OCI-LY7 (cell line): Measurements from ENCODE around the gene GRID1. TPM values are rescaled to one million over a fixed set of nuclear protein-coding genes. Genes with fewer than 3 reads are reported as not detected.

Source experiments
- BruUV-seq: library from RNA; stranded (reverse); fragments of 400-500 nt; replicated peaks from 2 replicates; lab custom pipeline; 2021; lab: Mats Ljungman, UMichigan
- CTCF ChIA-PET: fragments of 300-600 bp; sonication (Branson Sonifier 250); formaldehyde crosslinking; loops from one replicate; lab custom pipeline; 2022; ENCODE audit warnings: antibody characterized with exemption; ENCODE audit not compliant: unreplicated experiment; lab: Charles Lee
- POLR2A ChIA-PET: fragments of 300-600 bp; sonication (Branson Sonifier 250); formaldehyde crosslinking; loops from one replicate; lab custom pipeline; 2022; ENCODE audit warnings: antibody characterized with exemption; lab: Charles Lee
- DNase-seq: peaks from one replicate; pipeline ENCODE4 v3.0.0-alpha.2; 2015; ENCODE audit warnings: low spot score
- H2AFZ ChIP-seq: fragments of 200-600 bp; sonication (generic), shearing (Covaris generic); 2 replicates; pipeline ENCODE4 v1.6.1; 2014; ENCODE audit warnings: mild to moderate bottlenecking, antibody characterized with exemption, low read length, moderate library complexity
- H3K27ac ChIP-seq: fragments of 200-600 bp; sonication (generic); 2 replicates; pipeline ENCODE4 v1.5.1; 2014; ENCODE audit warnings: mixed run types, low read depth, mild to moderate bottlenecking, moderate library complexity, low read length, inconsistent platforms; ENCODE audit not compliant: poor library complexity, severe bottlenecking
- H3K36me3 ChIP-seq: fragments of 200-600 bp; sonication (generic); 2 replicates; pipeline ENCODE4 v1.6.1; 2014; ENCODE audit warnings: mild to moderate bottlenecking, antibody characterized with exemption, low read length, moderate library complexity, mixed read lengths; ENCODE audit not compliant: insufficient read depth
- H3K4me1 ChIP-seq: fragments of 200-600 bp; sonication (generic); 2 replicates; pipeline ENCODE4 v1.5.1; 2014; ENCODE audit warnings: mild to moderate bottlenecking, low read length; ENCODE audit not compliant: insufficient read depth, poor library complexity, severe bottlenecking
- H3K4me2 ChIP-seq: fragments of 200-600 bp; sonication (generic); 2 replicates; pipeline ENCODE4 v1.6.1; 2014; ENCODE audit warnings: mild to moderate bottlenecking, low read length
- H3K4me3 ChIP-seq: fragments of 200-600 bp; sonication (generic); 2 replicates; pipeline ENCODE4 v1.5.1; 2014; ENCODE audit warnings: mild to moderate bottlenecking, low read depth, low read length; ENCODE audit not compliant: poor library complexity, severe bottlenecking
- H3K79me2 ChIP-seq: fragments of 200-600 bp; sonication (generic); 2 replicates; pipeline ENCODE4 v1.6.1; 2016; ENCODE audit warnings: low read depth, mild to moderate bottlenecking, low read length, moderate library complexity, mixed read lengths; ENCODE audit not compliant: insufficient read depth
- H3K9me2 ChIP-seq: fragments of 200-600 bp; sonication (generic); 2 replicates; pipeline ENCODE4 v1.6.1; 2016; ENCODE audit warnings: mild to moderate bottlenecking, low read length, mixed read lengths; ENCODE audit not compliant: insufficient read depth
- H3K9me3 ChIP-seq: fragments of 200-600 bp; sonication (generic); 2 replicates; pipeline ENCODE4 v1.6.1; 2014; ENCODE audit warnings: mild to moderate bottlenecking, mixed run types, low read length, mixed read lengths
- H4K20me1 ChIP-seq: fragments of 200-600 bp; sonication (generic); 2 replicates; pipeline ENCODE4 v1.6.1; 2014; ENCODE audit warnings: mild to moderate bottlenecking, antibody characterized with exemption, low read length, moderate library complexity, mixed read lengths; ENCODE audit not compliant: insufficient read depth
- CTCF ChIP-seq: fragments of 200-600 bp; sonication (generic); conservative IDR thresholded peaks from 2 replicates; pipeline ENCODE4 v1.5.1; 2014; ENCODE audit warnings: mild to moderate bottlenecking, antibody characterized with exemption, low read length, moderate library complexity, mixed read lengths
- EZH2phosphoT487 ChIP-seq: fragments of 200-600 bp; sonication (generic); IDR thresholded peaks from 2 replicates; pipeline ENCODE4 v1.6.1; 2018; ENCODE audit warnings: low read depth, borderline replicate concordance, mild to moderate bottlenecking, mixed run types, antibody characterized with exemption, low read length, moderate library complexity, mixed read lengths
- intact Hi-C: fragments of 100-400 bp; cut with micrococcal nuclease; formaldehyde crosslinking; loops from one replicate; pipeline ENCODE4 v1.10.0; 2022; ENCODE audit not compliant: unreplicated experiment
- total RNA-seq, 2 experiments: library from RNA; depleted of rRNA in 1 of 2; stranded (reverse); fragments of >200 nt in 1 of 2; shearing (Covaris generic) in 1 of 2; gene quantifications; 2 replicates each; pipeline ENCODE4 v1.2.3, GENCODE V29; 2014 to 2022

The GRID1 gene
- total RNA-seq, 2 experiments from 2014 or later, result 1.6 to 3.7 TPM

GRCh38 chr10:86349474-86349873 lies 17.1 kb downstream of the GRID1 start:
- Histone ChIP-seq H2AFZ (no peak overlapping the region), H3K4me3 (no peak overlapping the region), H3K4me1 (no peaks in the 10 kb centered on the region), H3K79me2 (no peaks in the 10 kb centered on the region), H4K20me1 (no peaks in the 10 kb centered on the region), H3K4me2 (no peak overlapping the region), H3K9me3 (no peaks in the 10 kb centered on the region), H3K36me3 (no peaks in the 10 kb centered on the region), H3K9me2 (no peaks in the 10 kb centered on the region), H3K27ac (no peak overlapping the region)
- ChIA-PET CTCF (interaction anchor here (0.9 to 1.3 kb wide), 7 partner anchors 10 to 402 kb away, joined by 3 to 5 read pairs (median 4); no protein-coding TSS in a partner anchor), POLR2A (interaction anchor here (1.3 to 1.8 kb wide), 2 partner anchors 10 to 12 kb away, joined by 4 to 5 read pairs; no protein-coding TSS in a partner anchor)
- DNase-seq, result peak; percentile 78
- no TSS peak for BruUV-seq
- intact Hi-C loops, result loop anchor here (2.0 kb wide), 1 partner anchor 235 kb away; no protein-coding TSS in a partner anchor
- TF ChIP-seq CTCF (peak; percentile 90), EZH2phosphoT487 (no peak)

GRCh38 chr10:86348321-86349210 lies 18.0 kb downstream of the GRID1 start:
- H3K36me3 ChIP-seq, result no peaks in the 10 kb centered on the region
- no peak overlapping the region for H2AFZ ChIP-seq
- ChIA-PET POLR2A (interaction anchor here (0.5 to 1.8 kb wide), 4 partner anchors 11 to 92 kb away, joined by 3 to 5 read pairs (median 4); no protein-coding TSS in a partner anchor), CTCF (interaction anchor here (0.9 to 1.3 kb wide), 7 partner anchors 11 to 401 kb away, joined by 3 to 5 read pairs (median 4); no protein-coding TSS in a partner anchor)
- no peak for DNase-seq
- no peaks in the 10 kb centered on the region for H3K4me1 ChIP-seq
- no peak overlapping the region for H3K4me2 ChIP-seq
- no peak overlapping the region for H3K4me3 ChIP-seq
- no TSS peak for BruUV-seq
- no peak for TF ChIP-seq EZH2phosphoT487
- H3K9me3 ChIP-seq, result no peaks in the 10 kb centered on the region
- H3K79me2 ChIP-seq, result no peaks in the 10 kb centered on the region
- H4K20me1 ChIP-seq, result no peaks in the 10 kb centered on the region
- intact Hi-C loops, result loop anchor here (2.0 kb wide), 1 partner anchor 236 kb away; no protein-coding TSS in a partner anchor
- H3K9me2 ChIP-seq, result no peaks in the 10 kb centered on the region
- no peak overlapping the region for H3K27ac ChIP-seq

- CTCF ChIA-PET, result no interaction called here
- intact Hi-C loops, result loop anchor here (2.0 kb wide), 1 partner anchor 237 kb away; no protein-coding TSS in a partner anchor
- DNase-seq, result no peak
Observed at GRCh38 chr10:86347856-86348255, 18.7 kb downstream of the GRID1 start.

More at GRCh38 chr10:86347856-86348255, 18.7 kb downstream of the GRID1 start:
- Histone ChIP-seq H3K36me3 (no peaks in the 10 kb centered on the region), H3K27ac (no peak overlapping the region), H4K20me1 (no peaks in the 10 kb centered on the region), H3K4me3 (no peak overlapping the region), H3K4me1 (no peaks in the 10 kb centered on the region), H3K9me3 (no peaks in the 10 kb centered on the region), H3K4me2 (no peak overlapping the region), H3K79me2 (no peaks in the 10 kb centered on the region), H2AFZ (no peak overlapping the region), H3K9me2 (no peaks in the 10 kb centered on the region)
- no TSS peak for BruUV-seq
- POLR2A ChIA-PET, result interaction anchor here (0.5 to 1.8 kb wide), 2 partner anchors 11 to 848 kb away, joined by 4 to 5 read pairs; no protein-coding TSS in a partner anchor
- TF ChIP-seq CTCF (no peak), EZH2phosphoT487 (no peak)
